Measurements from ENCODE around the gene GARNL3.
A peak's percentile ranks its signal among the peaks of the same experiment; 100 is the strongest.

The GARNL3 gene

GRCh38 chr9:127392976-127393375, 128.4 kb downstream of the GARNL3 start:
- TF ChIP-seq CTCF (IDR thresholded peaks at IDR 0.05), result no peak
- no peak overlapping the region for H3K27ac ChIP-seq
- H3K4me3 ChIP-seq, result no peak overlapping the region
- no peak for DNase-seq (ENCODE audit: low spot score)

GRCh38 chr9:127393645-127394044, 129.1 kb downstream of the GARNL3 start:
- TF ChIP-seq CTCF (IDR thresholded peaks at IDR 0.05), result no peak
- no peak overlapping the region for H3K27ac ChIP-seq
- DNase-seq (ENCODE audit: low spot score), result peak; percentile 7

GRCh38 chr9:127395497-127396252, 131.1 kb downstream of the GARNL3 start:
- TF ChIP-seq CTCF (IDR thresholded peaks at IDR 0.05), result no peak
- Histone ChIP-seq H3K27ac (no peak overlapping the region), H3K4me3 (peak overlapping the region; percentile 99)
- DNase-seq (ENCODE audit: low spot score), result no peak

More at GRCh38 chr9:127393645-127394044, 129.1 kb downstream of the GARNL3 start:
- no peak overlapping the region for H3K4me3 ChIP-seq

- TF ChIP-seq CTCF (IDR thresholded peaks at IDR 0.05), result no peak
- H3K27ac ChIP-seq, result peak overlapping the region in 1 of 2 donors; percentile 53
- no peak for DNase-seq (ENCODE audit: low spot score)
These were observed 131.8 kb downstream of the GARNL3 start for GRCh38 chr9:127396253-127396807.

GRCh38 chr9:127396808-127397645, 132.5 kb downstream of the GARNL3 start, which contains the start of gene SLC2A8:
Gene SLC2A8 (plus strand): TSS chr9:127397169. CDS start chr9:127397231, 62 bp downstream.
- H3K4me3 ChIP-seq, result peak within 1 kb of the TSS; percentile 99
- peak; percentile 99 for DNase-seq (ENCODE audit: low spot score)
- H3K27ac ChIP-seq, result peak within 1 kb of the TSS; percentile 74 to 95
- TF ChIP-seq CTCF (IDR thresholded peaks at IDR 0.05), result no peak

More at GRCh38 chr9:127396253-127396807, 131.8 kb downstream of the GARNL3 start:
- peak overlapping the region; percentile 99 for H3K4me3 ChIP-seq

- peak overlapping the region; percentile 99 for H3K4me3 ChIP-seq
- DNase-seq (ENCODE audit: low spot score), result no peak
- peak overlapping the region; percentile 74 to 95 for H3K27ac ChIP-seq
- peak; percentile 19 for TF ChIP-seq CTCF (IDR thresholded peaks at IDR 0.05)
These were observed 133.2 kb downstream of the GARNL3 start for GRCh38 chr9:127397646-127398274.

All from coronary artery (tissue), 2 donors.